ENCODE results near the gene UBE4B.

UBE4B gene

GRCh38 chr1:10117132-10117531 lies 84.4 kb downstream of the UBE4B start:
- no peak for DNase-seq (ENCODE audit: low spot score)

GRCh38 chr1:10117865-10118264 lies 85.1 kb downstream of the UBE4B start:
- no peak for DNase-seq (ENCODE audit: low spot score)

DNA sequence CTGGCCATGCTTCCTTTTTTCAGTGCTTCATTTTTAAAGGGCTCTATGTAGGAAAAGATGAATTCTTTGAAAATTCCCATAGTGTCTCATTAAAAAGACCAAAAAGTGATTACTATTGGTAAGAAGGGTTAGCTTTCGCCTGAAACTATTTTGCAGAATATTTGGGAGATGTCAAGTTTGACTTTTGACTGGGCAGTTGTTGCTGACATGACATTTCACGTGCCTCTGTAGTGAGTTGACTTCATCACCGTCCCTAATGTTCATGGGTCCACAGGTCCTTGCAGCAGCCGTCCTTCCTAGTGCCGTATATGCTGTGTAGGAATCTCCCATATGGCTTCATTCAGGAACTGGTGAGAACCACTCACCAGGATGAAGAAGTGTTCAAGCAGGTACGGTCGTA lies 88.9 kb downstream of the UBE4B start:
- no peak for DNase-seq (ENCODE audit: low spot score)

- DNase-seq (ENCODE audit: low spot score) = no peak
These were observed 90.2 kb downstream of the UBE4B start for GRCh38 chr1:10122926-10123325.

- DNase-seq (ENCODE audit: low spot score) = no peak
These were observed 95.5 kb downstream of the UBE4B start for GRCh38 chr1:10128101-10128765.

DNA sequence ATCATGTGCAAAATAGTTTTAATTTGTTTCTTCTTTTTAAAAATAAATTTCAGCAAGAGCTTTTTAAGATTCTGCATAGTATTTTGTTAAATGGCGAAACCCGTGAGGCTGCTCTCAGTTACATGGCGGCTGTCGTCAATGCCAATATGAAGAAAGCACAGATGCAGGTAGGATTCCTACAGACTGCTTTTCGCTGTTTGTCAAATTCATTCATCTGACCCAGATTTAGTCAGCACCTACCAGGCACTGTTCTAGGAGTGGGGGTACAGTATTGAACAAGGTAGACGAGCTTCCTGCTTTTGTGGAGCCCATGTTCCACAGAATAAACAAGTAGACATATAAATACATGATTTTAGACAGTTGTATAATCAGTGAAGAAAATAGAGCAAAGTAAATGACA lies 99.6 kb downstream of the UBE4B start:
- DNase-seq (ENCODE audit: low spot score) = no peak

GRCh38 chr1:10132852-10133251 lies 100.1 kb downstream of the UBE4B start:
- DNase-seq (ENCODE audit: low spot score) = no peak

DNA sequence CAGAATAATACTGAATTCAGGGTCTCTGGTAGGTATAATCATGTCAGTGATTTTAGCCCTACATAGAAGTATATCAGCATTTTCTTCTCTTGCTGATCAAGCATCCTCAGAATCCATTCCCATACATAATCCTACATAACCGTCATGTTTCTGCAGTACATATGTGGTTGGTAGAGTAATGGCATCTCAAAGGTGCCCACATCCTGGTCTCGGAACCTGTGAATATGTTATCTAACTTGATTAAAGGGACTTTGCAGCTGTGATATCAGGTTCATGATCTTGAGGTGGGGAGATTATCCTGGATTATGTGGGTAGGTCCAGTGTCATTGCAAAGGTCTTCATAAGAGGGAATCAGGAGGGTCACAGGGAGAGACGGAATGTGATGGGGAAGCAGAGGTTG lies 108.2 kb downstream of the UBE4B start:
- DNase-seq (ENCODE audit: low spot score) = no peak

DNA sequence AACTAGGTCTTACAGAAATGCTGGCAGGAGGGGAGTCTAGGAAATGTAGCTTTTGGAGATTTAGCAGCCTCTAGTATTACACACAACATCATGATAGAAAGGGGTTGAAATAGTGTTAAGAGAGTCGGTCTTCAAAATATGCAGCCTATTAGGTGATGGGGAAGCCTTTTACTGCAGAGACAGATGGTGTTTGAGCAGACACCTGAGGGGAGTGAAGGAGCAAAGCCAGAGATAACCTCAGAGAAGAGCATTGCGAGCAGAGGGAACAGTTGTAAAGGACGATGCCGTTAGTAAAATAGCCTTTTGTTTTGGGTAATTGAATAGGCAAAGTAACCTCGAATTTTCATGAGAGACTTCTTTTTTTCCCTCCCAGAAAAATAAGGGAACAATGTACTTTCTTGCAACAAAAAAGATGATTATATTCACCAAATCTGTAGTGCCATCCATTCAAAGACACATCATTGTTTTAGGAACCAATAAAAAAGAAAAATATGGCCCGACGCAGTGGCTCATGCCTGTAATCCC lies 111.3 kb downstream of the UBE4B start:
- DNase-seq (ENCODE audit: low spot score) = no peak

- no peak for DNase-seq (ENCODE audit: low spot score)
These were observed 113.6 kb downstream of the UBE4B start for GRCh38 chr1:10146391-10146790.

- no peak for DNase-seq (ENCODE audit: low spot score)
These were observed 116.5 kb downstream of the UBE4B start for GRCh38 chr1:10149231-10149630.

- no peak for DNase-seq (ENCODE audit: low spot score)
These were observed 120.0 kb downstream of the UBE4B start for GRCh38 chr1:10152709-10153284.

DNA sequence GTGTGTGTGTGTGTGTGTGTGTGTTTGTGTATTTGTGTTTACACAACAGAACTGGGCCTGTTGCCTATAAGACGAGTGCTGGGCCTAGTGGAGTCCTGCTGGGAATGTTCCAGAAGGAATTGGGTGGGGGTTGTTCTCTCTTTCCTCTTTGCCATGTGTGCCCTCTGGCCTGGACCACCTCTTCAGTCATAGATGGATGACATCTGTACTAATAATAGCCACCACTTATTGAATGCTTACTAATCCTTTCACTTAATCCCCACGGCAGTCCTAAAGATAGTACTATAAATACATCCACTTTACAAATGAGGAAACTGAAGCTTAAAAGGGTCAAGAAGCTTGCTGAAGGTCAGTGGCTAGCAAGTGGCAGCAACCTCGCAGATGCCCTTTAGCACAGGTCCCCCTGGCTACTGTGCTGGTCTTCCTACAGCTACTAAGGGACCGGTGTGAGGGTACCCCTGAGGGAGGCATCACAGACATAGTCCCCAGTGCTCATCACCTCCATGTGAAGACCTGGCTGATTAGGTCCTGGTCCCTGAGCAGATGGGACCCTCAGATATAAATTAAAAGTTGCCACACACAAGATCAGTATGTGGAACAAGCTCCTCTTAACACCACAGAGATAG lies 122.4 kb downstream of the UBE4B start:
- DNase-seq (ENCODE audit: low spot score) = no peak

- no peak for DNase-seq (ENCODE audit: low spot score)
These were observed 127.4 kb downstream of the UBE4B start for GRCh38 chr1:10160173-10160572.

GRCh38 chr1:10160907-10161490 lies 128.2 kb downstream of the UBE4B start:
- no peak for DNase-seq (ENCODE audit: low spot score)

DNA sequence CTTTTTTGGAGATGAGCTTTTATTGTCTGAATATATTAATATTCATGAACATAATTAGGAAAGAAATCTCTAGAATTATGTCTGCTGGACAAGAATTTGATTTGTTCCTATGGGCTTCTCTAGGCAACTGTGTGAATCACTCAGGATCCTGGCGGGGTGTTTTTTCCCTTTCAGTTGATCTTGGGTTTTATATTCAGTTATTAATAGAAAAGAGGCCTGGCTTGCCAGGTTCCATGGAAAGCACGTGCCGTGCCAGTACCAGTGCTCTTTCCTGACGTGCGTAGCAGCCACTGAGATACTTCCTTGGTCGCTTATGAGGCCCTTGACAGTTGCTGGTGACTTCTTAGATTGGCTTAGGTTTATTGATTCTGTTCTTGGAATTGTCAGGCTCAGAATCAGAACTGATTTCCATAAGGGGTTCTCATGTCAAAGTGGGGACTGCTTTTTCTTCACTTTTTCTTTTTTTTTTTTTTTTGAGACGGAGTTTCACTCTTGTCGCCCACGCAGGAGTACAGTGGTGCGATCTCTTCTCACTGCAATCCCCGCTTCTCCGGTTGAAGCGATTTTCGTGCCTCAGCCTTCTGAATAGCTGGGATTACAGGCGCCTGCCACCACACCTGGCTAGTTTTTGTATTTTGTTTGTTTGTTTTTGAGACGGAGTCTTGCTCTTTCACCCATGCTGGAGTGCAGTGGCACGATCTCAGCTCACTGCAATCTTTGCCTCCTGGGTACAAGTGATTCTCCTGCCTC lies 129.0 kb downstream of the UBE4B start:
- no peak for DNase-seq (ENCODE audit: low spot score)

DNA sequence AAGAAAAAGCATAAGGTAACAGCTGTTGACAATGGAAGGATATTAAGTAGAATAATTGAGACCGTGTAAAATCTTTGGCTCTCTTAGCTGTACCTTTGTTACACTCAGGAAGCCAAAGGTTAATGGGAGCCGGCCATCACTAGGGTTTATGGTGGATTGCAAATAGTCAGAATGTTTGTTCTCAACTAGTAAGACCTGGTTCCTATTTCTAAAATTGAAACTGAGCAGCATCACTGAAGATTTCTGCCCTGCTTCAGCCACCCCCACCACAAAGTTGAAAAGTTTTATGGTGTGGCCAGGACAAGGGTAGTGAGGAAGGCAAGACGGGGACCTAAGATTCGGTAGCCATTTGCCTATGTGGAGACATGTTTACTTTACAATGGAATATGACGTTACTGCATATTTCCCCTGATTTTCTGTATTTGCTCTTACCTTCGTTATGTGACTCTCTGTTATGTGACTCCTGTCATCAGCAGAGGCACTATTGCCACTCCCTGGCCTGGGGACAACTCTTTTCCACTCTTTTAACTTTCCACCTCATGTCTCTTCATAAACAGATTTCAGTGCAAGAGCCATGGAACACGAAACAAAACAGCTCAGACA lies 136.3 kb downstream of the UBE4B start:
- no peak for DNase-seq (ENCODE audit: low spot score)

- DNase-seq (ENCODE audit: low spot score) = no peak
These were observed 137.4 kb downstream of the UBE4B start for GRCh38 chr1:10170239-10170574.

- DNase-seq (ENCODE audit: low spot score) = no peak
These were observed 138.5 kb downstream of the UBE4B start for GRCh38 chr1:10171105-10171767.

DNA sequence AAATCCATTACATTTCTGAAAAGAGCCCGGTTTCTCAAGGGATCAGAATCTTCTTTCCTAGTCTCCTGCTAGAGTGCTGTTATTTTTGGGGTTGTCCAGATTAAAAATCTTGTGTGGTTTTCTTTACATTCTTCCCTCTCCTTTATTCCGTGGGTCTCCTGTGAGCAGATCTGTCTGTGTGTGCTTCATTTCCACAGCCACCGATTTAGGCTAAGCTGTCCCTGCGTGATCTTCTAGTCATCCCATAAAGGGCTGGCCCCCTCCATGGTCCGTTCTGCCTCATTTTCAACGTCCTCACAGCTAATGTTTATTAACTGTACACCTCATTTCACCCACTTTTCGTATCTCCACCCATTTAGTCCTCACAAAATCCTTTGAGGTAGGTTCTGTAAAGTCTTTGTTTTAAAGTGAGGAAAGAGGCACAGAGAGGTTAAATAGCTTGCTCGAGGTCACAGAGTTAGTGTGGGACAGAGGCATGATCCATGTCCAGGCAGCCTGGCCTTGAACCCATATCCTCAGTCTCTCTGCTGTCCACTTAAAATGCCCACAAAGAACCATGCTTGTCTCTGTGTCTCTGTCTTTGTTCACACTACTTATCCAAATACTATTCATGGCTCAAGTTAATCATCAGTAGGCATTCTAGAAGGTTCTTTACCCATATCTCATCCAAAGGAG lies 139.4 kb downstream of the UBE4B start:
- DNase-seq (ENCODE audit: low spot score) = no peak

DNA sequence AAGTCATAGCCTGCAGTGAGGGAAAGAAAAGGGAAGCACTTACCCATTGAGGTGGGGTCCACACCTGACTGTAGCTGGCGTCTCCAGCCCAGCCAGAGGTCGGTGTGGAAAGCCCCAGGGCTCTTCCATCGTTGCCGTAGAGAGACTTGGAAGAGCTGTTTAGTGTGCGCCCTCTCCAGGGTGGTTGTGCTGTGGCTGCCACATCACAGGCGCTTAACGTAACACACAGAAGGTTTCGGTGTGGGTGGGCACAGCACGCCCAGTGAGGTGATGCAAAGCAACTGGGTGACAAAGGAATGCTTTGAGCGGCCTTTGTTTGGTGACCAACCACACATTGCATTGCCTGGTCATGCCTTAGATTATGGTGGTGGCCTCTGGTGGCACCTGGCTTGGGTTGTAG lies 140.8 kb downstream of the UBE4B start:
- no peak for DNase-seq (ENCODE audit: low spot score)
